HCT116 (cell line): Measurements from ENCODE around the gene HPCA. TPM values are rescaled to one million over a fixed set of nuclear protein-coding genes. Genes with fewer than 3 reads are reported as not detected.

Experiments
- ATAC-seq: fragments of 200-7000 bp; cut with Tn5 transposase; 2 replicates; pipeline ENCODE4 v1.9.1; 2020; ENCODE audit warnings: mild to moderate bottlenecking, moderate library complexity
- BruUV-seq: library from RNA; stranded (reverse); fragments of 400-500 nt; replicated peaks from 2 replicates; lab custom pipeline; 2021; lab: Mats Ljungman, UMichigan
- CTCF ChIA-PET: fragments of 300-600 bp; sonication (Branson Sonifier 250); formaldehyde crosslinking; loops from one replicate; lab custom pipeline; 2021; ENCODE audit warnings: antibody characterized with exemption; lab: Charles Lee
- POLR2A ChIA-PET: fragments of 300-600, 350-600 bp; sonication (Branson Sonifier 250); formaldehyde crosslinking; loops from one replicate; lab custom pipeline; 2021; ENCODE audit warnings: antibody characterized with exemption; lab: Charles Lee
- RAD21 ChIA-PET, 2 experiments: fragments of 300-600 bp; sonication (Branson Sonifier 250); formaldehyde crosslinking; loops; one replicate each; lab custom pipeline; 2023; ENCODE audit warnings: low total read pairs in 2 of 2; ENCODE audit not compliant: uncharacterized antibody in 2 of 2, unreplicated experiment in 2 of 2, low non-redundant PET in 1 of 2; lab: Charles Lee
- DNase-seq: peaks from one replicate; pipeline ENCODE4 v3.0.0-alpha.2; 2010; ENCODE audit warnings: low read depth, low spot score
- H2AFZ ChIP-seq: fragments of 200-600 bp; shearing (Covaris generic), sonication (generic); 2 replicates; pipeline ENCODE4 v1.6.1; 2017; ENCODE audit warnings: low read depth, mixed run types, mixed read lengths, antibody characterized with exemption, low read length; ENCODE audit not compliant: poor library complexity, severe bottlenecking
- H3K27ac ChIP-seq: 2 replicates; pipeline ENCODE4 v1.5.1; 2012; ENCODE audit warnings: low read depth, low read length
- H3K27me3 ChIP-seq: fragments of 200-600 bp; sonication (generic); 2 replicates; pipeline ENCODE4 v1.6.1; 2016; ENCODE audit warnings: mixed run types, low read length, mixed read lengths; ENCODE audit not compliant: insufficient read depth
- H3K36me3 ChIP-seq, 2 experiments: fragments of 200-500 bp in 1 of 2; fragments of 200-600 bp in 1 of 2; sonication (Bioruptor generic) in 1 of 2; sonication (generic) in 1 of 2; 2 replicates each; pipeline versions ENCODE4 v1.5.1 to v1.6.1; 2014 to 2016; ENCODE audit warnings: low read length in 2 of 2, inconsistent platforms in 1 of 2, mixed read lengths in 1 of 2, mixed run types in 1 of 2; ENCODE audit not compliant: insufficient read depth in 2 of 2, control insufficient read depth in 1 of 2
- H3K4me1 ChIP-seq, 2 experiments: fragments of 200-600 bp in 1 of 2; sonication (generic) in 1 of 2; 2 replicates each; pipeline versions ENCODE4 v1.5.1 to v1.6.1; 2012 to 2017; ENCODE audit warnings: low read length in 2 of 2, inconsistent platforms in 1 of 2, mild to moderate bottlenecking in 1 of 2, mixed read lengths in 1 of 2, mixed run types in 1 of 2, moderate library complexity in 1 of 2; ENCODE audit not compliant: insufficient read depth in 2 of 2, control insufficient read depth in 1 of 2
- H3K4me2 ChIP-seq: fragments of 200-600 bp; sonication (generic); 2 replicates; pipeline ENCODE4 v1.6.1; 2017; ENCODE audit warnings: mixed run types, low read length, mixed read lengths
- H3K4me3 ChIP-seq, 2 experiments: fragments of 200-600 bp in 1 of 2; sonication (generic) in 1 of 2; replicated peaks in 1 of 2; 2 replicates each; pipeline ENCODE4 v1.5.1; 2011 to 2016; ENCODE audit warnings: low read length in 2 of 2, control low read depth in 1 of 2, low read depth in 1 of 2, mild to moderate bottlenecking in 1 of 2, mixed read lengths in 1 of 2, mixed run types in 1 of 2
- H3K79me2 ChIP-seq: fragments of 200-600 bp; sonication (generic); 2 replicates; pipeline ENCODE4 v1.6.1; 2017; ENCODE audit warnings: mild to moderate bottlenecking, mixed run types, low read length, moderate library complexity, mixed read lengths; ENCODE audit not compliant: insufficient read depth
- H3K9ac ChIP-seq: fragments of 200-600 bp; sonication (generic); 2 replicates; pipeline ENCODE4 v1.6.1; 2016; ENCODE audit warnings: low read length, mixed read lengths
- H3K9me2 ChIP-seq: fragments of 200-600 bp; sonication (generic), shearing (Covaris generic); 2 replicates; pipeline ENCODE4 v1.6.1; 2017; ENCODE audit warnings: mixed run types, mild to moderate bottlenecking, moderate library complexity; ENCODE audit not compliant: insufficient read depth
- H3K9me3 ChIP-seq, 2 experiments: fragments of 200-500 bp in 1 of 2; fragments of 200-600 bp in 1 of 2; sonication (Bioruptor generic) in 1 of 2; sonication (generic) in 1 of 2; 2 replicates each; pipeline ENCODE4 v1.6.1; 2014 to 2017; ENCODE audit warnings: low read length in 2 of 2, mixed read lengths in 2 of 2, inconsistent platforms in 1 of 2, low read depth in 1 of 2, mild to moderate bottlenecking in 1 of 2, mixed run types in 1 of 2, moderate library complexity in 1 of 2; ENCODE audit not compliant: control insufficient read depth in 1 of 2, insufficient read depth in 1 of 2
- H4K20me1 ChIP-seq: fragments of 200-600 bp; sonication (generic), shearing (Covaris generic); 2 replicates; pipeline ENCODE4 v1.6.1; 2017; ENCODE audit warnings: mixed run types, mild to moderate bottlenecking, moderate library complexity; ENCODE audit not compliant: insufficient read depth
- CTCF ChIP-seq, 3 experiments: fragments of 200-600 bp in 1 of 3; sonication (generic) in 1 of 3; IDR thresholded peaks in 2 of 3; conservative IDR thresholded peaks in 1 of 3; 2 replicates each; pipeline ENCODE4 v1.5.1; 2012 to 2017; ENCODE audit warnings: low read depth in 2 of 3, low read length in 2 of 3, antibody characterized with exemption in 1 of 3, borderline replicate concordance in 1 of 3, control low read depth in 1 of 3, mild to moderate bottlenecking in 1 of 3, mixed read lengths in 1 of 3, mixed run types in 1 of 3, moderate library complexity in 1 of 3; ENCODE audit not compliant: insufficient read depth in 1 of 3
- EGR1 ChIP-seq: IDR thresholded peaks from 2 replicates; pipeline ENCODE4 v1.6.1; 2012; ENCODE audit warnings: low read depth
- ELF1 ChIP-seq: IDR thresholded peaks from 2 replicates; pipeline ENCODE4 v1.6.1; 2012; ENCODE audit warnings: low read depth, borderline replicate concordance
- JUND ChIP-seq: IDR thresholded peaks from 2 replicates; pipeline ENCODE4 v1.6.1; 2012
- POLR2A ChIP-seq: IDR thresholded peaks from 2 replicates; pipeline ENCODE4 v1.7.0; 2011; ENCODE audit warnings: borderline replicate concordance; ENCODE audit not compliant: insufficient read depth, insufficient read length; ENCODE audit errors: extremely low read depth
- RAD21 ChIP-seq: IDR thresholded peaks from 2 replicates; pipeline ENCODE4 v1.6.1; 2012; ENCODE audit warnings: low read depth, mild to moderate bottlenecking
- REST ChIP-seq: IDR thresholded peaks from 2 replicates; pipeline ENCODE4 v1.6.1; 2012; ENCODE audit warnings: low read depth
- YY1 ChIP-seq: IDR thresholded peaks from 2 replicates; pipeline ENCODE4 v1.6.1; 2011; ENCODE audit warnings: low read length, low read depth, moderate library complexity, mild to moderate bottlenecking; ENCODE audit not compliant: insufficient replicate concordance; ENCODE audit errors: extremely low read depth
- intact Hi-C: fragments of 100-400 bp; cut with micrococcal nuclease; formaldehyde crosslinking; loops from 2 replicates; pipeline ENCODE4 v1.10.0; 2022
- total RNA-seq: library from RNA; stranded (reverse); gene quantifications from one replicate; pipeline ENCODE4 v1.2.1, GENCODE V29; 2021; ENCODE audit not compliant: unreplicated experiment
- TF ChIP-seq, protein P1 (sequence below): IDR thresholded peaks from 2 replicates; pipeline ENCODE4 v1.6.1; 2012
- TF ChIP-seq, protein P2 (sequence below): IDR thresholded peaks from 2 replicates; pipeline ENCODE4 v1.6.1; 2012

Gene HPCA
- total RNA-seq, 1 experiment from 2014 or later, result 0.15 TPM

- DNase-seq (peak; percentile 28), ATAC-seq (peak; percentile 90)
- H3K27me3 ChIP-seq, result no peaks in the 10 kb centered on the region
- BruUV-seq, result no TSS peak
- no peaks in the 10 kb centered on the region for H3K9me2 ChIP-seq
- H2AFZ ChIP-seq, result no peak overlapping the region
- peaks cover 2 to 16% of the 10 kb centered on the region in 2 experiments; a peak in 3 of 4 replicates for H3K4me1 ChIP-seq
- H3K27ac ChIP-seq, result no peak overlapping the region
- intact Hi-C loops, result loop anchor here (1.0 kb wide), 2 partner anchors 179 to 210 kb away; no protein-coding TSS in a partner anchor
- no peaks in the 10 kb centered on the region for H3K9me3 ChIP-seq
- no peaks in the 10 kb centered on the region for H4K20me1 ChIP-seq
- ChIA-PET POLR2A (interaction anchor here (1.3 kb wide), 1 partner anchor 204 kb away, joined by 3 read pairs; the partner anchor contains the start of gene AZIN2), CTCF (interaction anchor here (0.7 to 3.2 kb wide), 12 partner anchors 9 to 251 kb away, joined by 3 to 27 read pairs (median 3); no protein-coding TSS in a partner anchor), RAD21 (interaction anchor here (0.6 to 0.9 kb wide), 2 partner anchors 210 to 211 kb away, joined by 3 read pairs; no protein-coding TSS in a partner anchor)
- TF ChIP-seq, protein P1, sequence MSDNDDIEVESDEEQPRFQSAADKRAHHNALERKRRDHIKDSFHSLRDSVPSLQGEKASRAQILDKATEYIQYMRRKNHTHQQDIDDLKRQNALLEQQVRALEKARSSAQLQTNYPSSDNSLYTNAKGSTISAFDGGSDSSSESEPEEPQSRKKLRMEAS, result no peak
- TF ChIP-seq ELF1 (no peak), POLR2A (no peak), EGR1 (no peak), REST (no peak), RAD21 (peak; percentile 82), CTCF (IDR thresholded peaks at IDR 0.05 in 2 of 3, conservative IDR thresholded peaks at IDR 0.05 in 1 of 3; ENCODE audit: borderline replicate concordance in 1 of 3, insufficient read depth in 1 of 3, low read depth in 2 of 3, low read length in 2 of 3) (peak; percentile 86 to 98 (median 97)), JUND (no peak), YY1 (peak; percentile 22)
- TF ChIP-seq, protein P2, sequence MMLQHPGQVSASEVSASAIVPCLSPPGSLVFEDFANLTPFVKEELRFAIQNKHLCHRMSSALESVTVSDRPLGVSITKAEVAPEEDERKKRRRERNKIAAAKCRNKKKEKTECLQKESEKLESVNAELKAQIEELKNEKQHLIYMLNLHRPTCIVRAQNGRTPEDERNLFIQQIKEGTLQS, result no peak
- no peaks in the 10 kb centered on the region for H3K79me2 ChIP-seq
- H3K4me3 ChIP-seq, result no peak overlapping the region
- no peak overlapping the region for H3K9ac ChIP-seq
- no peak overlapping the region for H3K4me2 ChIP-seq
- H3K36me3 ChIP-seq, result no peaks in the 10 kb centered on the region
These were observed 9.7 kb upstream of the HPCA start for GRCh38 chr1:32876341-32877210.
